OCI-LY7 (cell line): ENCODE results near the gene ARL15. TPM values are rescaled to one million over a fixed set of nuclear protein-coding genes. Genes with fewer than 3 reads are reported as not detected.

ENCODE experiments used
- BruUV-seq: library from RNA; stranded (reverse); fragments of 400-500 nt; replicated peaks from 2 replicates; lab custom pipeline; 2021; lab: Mats Ljungman, UMichigan
- CTCF ChIA-PET: fragments of 300-600 bp; sonication (Branson Sonifier 250); formaldehyde crosslinking; loops from one replicate; lab custom pipeline; 2022; ENCODE audit warnings: antibody characterized with exemption; ENCODE audit not compliant: unreplicated experiment; lab: Charles Lee
- POLR2A ChIA-PET: fragments of 300-600 bp; sonication (Branson Sonifier 250); formaldehyde crosslinking; loops from one replicate; lab custom pipeline; 2022; ENCODE audit warnings: antibody characterized with exemption; lab: Charles Lee
- DNase-seq: peaks from one replicate; pipeline ENCODE4 v3.0.0-alpha.2; 2015; ENCODE audit warnings: low spot score
- H2AFZ ChIP-seq: fragments of 200-600 bp; sonication (generic), shearing (Covaris generic); 2 replicates; pipeline ENCODE4 v1.6.1; 2014; ENCODE audit warnings: mild to moderate bottlenecking, antibody characterized with exemption, low read length, moderate library complexity
- H3K27ac ChIP-seq: fragments of 200-600 bp; sonication (generic); 2 replicates; pipeline ENCODE4 v1.5.1; 2014; ENCODE audit warnings: mixed run types, low read depth, mild to moderate bottlenecking, moderate library complexity, low read length, inconsistent platforms; ENCODE audit not compliant: poor library complexity, severe bottlenecking
- H3K36me3 ChIP-seq: fragments of 200-600 bp; sonication (generic); 2 replicates; pipeline ENCODE4 v1.6.1; 2014; ENCODE audit warnings: mild to moderate bottlenecking, antibody characterized with exemption, low read length, moderate library complexity, mixed read lengths; ENCODE audit not compliant: insufficient read depth
- H3K4me1 ChIP-seq: fragments of 200-600 bp; sonication (generic); 2 replicates; pipeline ENCODE4 v1.5.1; 2014; ENCODE audit warnings: mild to moderate bottlenecking, low read length; ENCODE audit not compliant: insufficient read depth, poor library complexity, severe bottlenecking
- H3K4me2 ChIP-seq: fragments of 200-600 bp; sonication (generic); 2 replicates; pipeline ENCODE4 v1.6.1; 2014; ENCODE audit warnings: mild to moderate bottlenecking, low read length
- H3K4me3 ChIP-seq: fragments of 200-600 bp; sonication (generic); 2 replicates; pipeline ENCODE4 v1.5.1; 2014; ENCODE audit warnings: mild to moderate bottlenecking, low read depth, low read length; ENCODE audit not compliant: poor library complexity, severe bottlenecking
- H3K79me2 ChIP-seq: fragments of 200-600 bp; sonication (generic); 2 replicates; pipeline ENCODE4 v1.6.1; 2016; ENCODE audit warnings: low read depth, mild to moderate bottlenecking, low read length, moderate library complexity, mixed read lengths; ENCODE audit not compliant: insufficient read depth
- H3K9me2 ChIP-seq: fragments of 200-600 bp; sonication (generic); 2 replicates; pipeline ENCODE4 v1.6.1; 2016; ENCODE audit warnings: mild to moderate bottlenecking, low read length, mixed read lengths; ENCODE audit not compliant: insufficient read depth
- H3K9me3 ChIP-seq: fragments of 200-600 bp; sonication (generic); 2 replicates; pipeline ENCODE4 v1.6.1; 2014; ENCODE audit warnings: mild to moderate bottlenecking, mixed run types, low read length, mixed read lengths
- H4K20me1 ChIP-seq: fragments of 200-600 bp; sonication (generic); 2 replicates; pipeline ENCODE4 v1.6.1; 2014; ENCODE audit warnings: mild to moderate bottlenecking, antibody characterized with exemption, low read length, moderate library complexity, mixed read lengths; ENCODE audit not compliant: insufficient read depth
- CTCF ChIP-seq: fragments of 200-600 bp; sonication (generic); conservative IDR thresholded peaks from 2 replicates; pipeline ENCODE4 v1.5.1; 2014; ENCODE audit warnings: mild to moderate bottlenecking, antibody characterized with exemption, low read length, moderate library complexity, mixed read lengths
- EZH2phosphoT487 ChIP-seq: fragments of 200-600 bp; sonication (generic); IDR thresholded peaks from 2 replicates; pipeline ENCODE4 v1.6.1; 2018; ENCODE audit warnings: low read depth, borderline replicate concordance, mild to moderate bottlenecking, mixed run types, antibody characterized with exemption, low read length, moderate library complexity, mixed read lengths
- intact Hi-C: fragments of 100-400 bp; cut with micrococcal nuclease; formaldehyde crosslinking; loops from one replicate; pipeline ENCODE4 v1.10.0; 2022; ENCODE audit not compliant: unreplicated experiment
- total RNA-seq, 2 experiments: library from RNA; depleted of rRNA in 1 of 2; stranded (reverse); fragments of >200 nt in 1 of 2; shearing (Covaris generic) in 1 of 2; gene quantifications; 2 replicates each; pipeline ENCODE4 v1.2.3, GENCODE V29; 2014 to 2022

ARL15 gene
- total RNA-seq, 2 experiments from 2014 or later = 18.8 to 24.4 TPM

- intact Hi-C loops = no loop called here
- Histone ChIP-seq H3K9me3 (no peaks in the 10 kb centered on the region), H3K4me3 (no peak overlapping the region), H3K4me1 (peaks cover 10% of the 10 kb centered on the region), H3K36me3 (no peaks in the 10 kb centered on the region), H3K4me2 (no peak overlapping the region), H3K9me2 (no peaks in the 10 kb centered on the region), H2AFZ (no peak overlapping the region), H3K27ac (no peak overlapping the region), H3K79me2 (no peaks in the 10 kb centered on the region), H4K20me1 (no peaks in the 10 kb centered on the region)
- BruUV-seq = no TSS peak
- no peak for DNase-seq
- POLR2A ChIA-PET = no interaction called here
- TF ChIP-seq CTCF = no peak
- no peak for TF ChIP-seq EZH2phosphoT487
- CTCF ChIA-PET = no interaction called here
Observed at GRCh38 chr5:54094706-54095105, 215.7 kb downstream of the ARL15 start.

DNA sequence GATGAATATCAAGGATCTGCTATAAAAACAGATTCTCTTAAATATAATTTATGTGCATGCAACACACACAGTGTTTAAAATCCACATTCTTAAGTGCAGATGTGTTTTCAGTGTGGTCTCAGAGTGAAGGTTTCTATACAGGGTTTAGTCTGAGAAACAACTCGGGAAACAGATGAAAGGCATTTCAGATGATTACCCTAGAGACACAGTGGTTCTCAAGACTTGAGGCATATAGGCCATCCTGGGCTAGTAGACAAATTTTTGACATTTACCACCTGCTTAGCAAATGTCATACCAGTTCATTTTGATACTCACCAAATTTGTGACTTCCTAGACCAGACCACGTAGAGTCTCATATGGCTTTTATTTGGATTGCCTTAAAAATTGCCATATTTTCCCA lies 216.5 kb downstream of the ARL15 start:
- Histone ChIP-seq H3K79me2 (no peaks in the 10 kb centered on the region), H3K27ac (no peak overlapping the region), H3K36me3 (no peaks in the 10 kb centered on the region), H2AFZ (no peak overlapping the region), H3K4me3 (no peak overlapping the region), H3K9me3 (no peaks in the 10 kb centered on the region), H3K9me2 (no peaks in the 10 kb centered on the region), H3K4me1 (peaks cover 10% of the 10 kb centered on the region), H3K4me2 (no peak overlapping the region), H4K20me1 (no peaks in the 10 kb centered on the region)
- intact Hi-C loops = no loop called here
- no peak for TF ChIP-seq EZH2phosphoT487
- TF ChIP-seq CTCF = no peak
- POLR2A ChIA-PET = no interaction called here
- BruUV-seq = no TSS peak
- CTCF ChIA-PET = no interaction called here
- DNase-seq = no peak

DNA sequence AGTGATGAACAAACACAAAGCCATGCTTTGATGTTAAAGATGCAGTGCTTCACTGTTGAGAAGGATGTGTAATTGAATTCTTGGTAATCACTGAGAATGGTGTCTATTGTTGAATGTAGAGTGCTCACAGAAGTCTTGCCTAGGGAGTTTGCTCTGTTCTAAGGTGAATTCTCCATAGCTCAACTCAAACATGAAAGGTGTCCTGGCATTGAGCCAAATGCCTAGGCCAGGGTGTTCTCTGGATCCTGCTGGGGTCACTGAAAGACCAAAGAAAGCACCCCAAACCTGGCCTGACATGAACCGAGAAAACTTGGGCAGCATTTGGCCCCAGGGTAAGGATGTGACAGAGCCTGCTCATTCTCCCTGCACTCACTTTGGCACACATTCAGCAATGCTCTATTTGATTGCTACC lies 217.3 kb downstream of the ARL15 start:
- no peak for DNase-seq
- H2AFZ ChIP-seq = no peak overlapping the region
- no peak overlapping the region for H3K4me3 ChIP-seq
- CTCF ChIA-PET = no interaction called here
- H3K9me2 ChIP-seq = no peaks in the 10 kb centered on the region
- BruUV-seq = no TSS peak
- TF ChIP-seq EZH2phosphoT487 (no peak), CTCF (no peak)
- H3K4me1 ChIP-seq = peaks cover 10% of the 10 kb centered on the region
- H3K79me2 ChIP-seq = no peaks in the 10 kb centered on the region
- H3K27ac ChIP-seq = no peak overlapping the region
- H3K9me3 ChIP-seq = no peaks in the 10 kb centered on the region
- no peak overlapping the region for H3K4me2 ChIP-seq
- no peaks in the 10 kb centered on the region for H3K36me3 ChIP-seq
- intact Hi-C loops = no loop called here
- H4K20me1 ChIP-seq = no peaks in the 10 kb centered on the region
- POLR2A ChIA-PET = no interaction called here
